Keratinocyte (primary cell): ENCODE measurements around the gene CERS1. TPM values are rescaled to one million over a fixed set of nuclear protein-coding genes. Genes with fewer than 3 reads are reported as not detected.
"Not testable (repeated sequence)": the region's sequence is repeated elsewhere in the genome, so short reads cannot be mapped to it uniquely, and the experiment has no call there.

ENCODE experiments used
- DNase-seq: peaks from one replicate; pipeline ENCODE4 v3.0.0-alpha.2; 2011; ENCODE audit warnings: low read depth, missing footprints, low spot score
- FAIRE-seq: peaks from 2 replicates; lab custom pipeline; 2011; peaks lifted over from hg19 to GRCh38; lab: Jason Lieb, UNC
- H2AFZ ChIP-seq: 2 replicates; pipeline ENCODE4 v1.6.0; 2012; ENCODE audit warnings: low read length, control low read depth, inconsistent platforms; ENCODE audit not compliant: control insufficient read depth
- H3K27ac ChIP-seq: 2 replicates; pipeline ENCODE4 v1.5.1; 2011; ENCODE audit warnings: low read length; ENCODE audit not compliant: control insufficient read depth, insufficient read depth
- H3K27me3 ChIP-seq: 3 replicates; pipeline ENCODE4 v1.6.0; 2011; ENCODE audit warnings: low read length; ENCODE audit not compliant: control insufficient read depth, insufficient read depth; ENCODE audit errors: extremely low read depth
- H3K36me3 ChIP-seq, 2 experiments: 2 replicates in 1 of 2; 3 replicates in 1 of 2; pipeline ENCODE4 v1.5.1; 2011; ENCODE audit warnings: low read length in 2 of 2, mild to moderate bottlenecking in 1 of 2; ENCODE audit not compliant: control insufficient read depth in 2 of 2, insufficient read depth in 2 of 2; ENCODE audit errors: extremely low read depth in 1 of 2
- H3K4me1 ChIP-seq: 3 replicates; pipeline ENCODE4 v1.5.1; 2011; ENCODE audit warnings: low read length; ENCODE audit not compliant: control insufficient read depth, insufficient read depth; ENCODE audit errors: extremely low read depth
- H3K4me2 ChIP-seq: 3 replicates; pipeline ENCODE4 v1.6.0; 2011; ENCODE audit warnings: low read depth, low read length; ENCODE audit not compliant: control insufficient read depth, insufficient read depth; ENCODE audit errors: extremely low read depth
- H3K4me3 ChIP-seq, 3 experiments: fragments of 200-600 bp in 1 of 3; sonication (generic) in 1 of 3; 2 replicates in 2 of 3; 3 replicates in 1 of 3; pipeline ENCODE4 v1.5.1; 2011 to 2016; ENCODE audit warnings: low read length in 3 of 3, mild to moderate bottlenecking in 3 of 3, control low read depth in 2 of 3, inconsistent platforms in 1 of 3, low read depth in 1 of 3, mixed read lengths in 1 of 3, mixed run types in 1 of 3, moderate library complexity in 1 of 3; ENCODE audit not compliant: control insufficient read depth in 2 of 3, insufficient read depth in 2 of 3; ENCODE audit errors: extremely low read depth in 1 of 3
- H3K79me2 ChIP-seq: 2 replicates; pipeline ENCODE4 v1.6.0; 2012; ENCODE audit warnings: low read length; ENCODE audit not compliant: control insufficient read depth, insufficient read depth
- H3K9ac ChIP-seq: 3 replicates; pipeline ENCODE4 v1.6.0; 2011; ENCODE audit warnings: low read length; ENCODE audit not compliant: control insufficient read depth, insufficient read depth; ENCODE audit errors: extremely low read depth
- H3K9me1 ChIP-seq: 3 replicates; pipeline ENCODE4 v1.6.0; 2011; ENCODE audit warnings: low read length; ENCODE audit not compliant: control insufficient read depth, insufficient read depth; ENCODE audit errors: extremely low read depth
- H3K9me3 ChIP-seq: 2 replicates; pipeline ENCODE4 v1.5.1; 2012; ENCODE audit warnings: low read depth, low read length; ENCODE audit not compliant: control insufficient read depth
- H4K20me1 ChIP-seq: 3 replicates; pipeline ENCODE4 v1.6.0; 2011; ENCODE audit warnings: low read length; ENCODE audit not compliant: control insufficient read depth, insufficient read depth; ENCODE audit errors: extremely low read depth
- EZH2 ChIP-seq: IDR thresholded peaks from one replicate; pipeline ENCODE4 v1.6.1; 2012; ENCODE audit warnings: inconsistent platforms, mild to moderate bottlenecking, low read length, moderate library complexity
- dilution Hi-C: fragments of 300-500 bp; cut with MboI; formaldehyde crosslinking; loops from one replicate; pipeline ENCODE4 v1.7.0; 2020; ENCODE audit warnings: low sequenced_read_pairs; ENCODE audit not compliant: extremely low pct_ligation_motif_present
- polyA plus RNA-seq, 5 experiments: library from polyadenylated mRNA; depleted of rRNA in 3 of 5; stranded (reverse) in 3 of 5; stranded (forward) in 1 of 5; unstranded in 1 of 5; fragments of >200 nt; gene quantifications; 1 replicate in 1 of 5; 2 replicates in 3 of 5; 3 replicates in 1 of 5; pipeline versions ENCODE4 v1.2.1 to v1.2.3, GENCODE V29; 2011 to 2012; ENCODE audit warnings: missing spikeins in 2 of 5, low read depth in 1 of 5, low replicate concordance in 1 of 5
- TF ChIP-seq, protein P1 (sequence below), 3 experiments: IDR thresholded peaks in 1 of 3; conservative IDR thresholded peaks in 1 of 3; optimal IDR thresholded peaks in 1 of 3; 2 replicates in 2 of 3; 3 replicates in 1 of 3; pipeline versions ENCODE3 to v1.5.1; 2011; ENCODE audit warnings: low read length in 3 of 3, mild to moderate bottlenecking in 3 of 3, moderate library complexity in 2 of 3, control low read depth in 1 of 3, inconsistent platforms in 1 of 3; ENCODE audit not compliant: insufficient read depth in 2 of 3; ENCODE audit errors: extremely low read depth in 1 of 3

The CERS1 gene
- polyA plus RNA-seq, 1 donor (not counting 4 experiments of a cell fraction or from before 2014, with no cell fraction given), result 0.09 TPM

DNA sequence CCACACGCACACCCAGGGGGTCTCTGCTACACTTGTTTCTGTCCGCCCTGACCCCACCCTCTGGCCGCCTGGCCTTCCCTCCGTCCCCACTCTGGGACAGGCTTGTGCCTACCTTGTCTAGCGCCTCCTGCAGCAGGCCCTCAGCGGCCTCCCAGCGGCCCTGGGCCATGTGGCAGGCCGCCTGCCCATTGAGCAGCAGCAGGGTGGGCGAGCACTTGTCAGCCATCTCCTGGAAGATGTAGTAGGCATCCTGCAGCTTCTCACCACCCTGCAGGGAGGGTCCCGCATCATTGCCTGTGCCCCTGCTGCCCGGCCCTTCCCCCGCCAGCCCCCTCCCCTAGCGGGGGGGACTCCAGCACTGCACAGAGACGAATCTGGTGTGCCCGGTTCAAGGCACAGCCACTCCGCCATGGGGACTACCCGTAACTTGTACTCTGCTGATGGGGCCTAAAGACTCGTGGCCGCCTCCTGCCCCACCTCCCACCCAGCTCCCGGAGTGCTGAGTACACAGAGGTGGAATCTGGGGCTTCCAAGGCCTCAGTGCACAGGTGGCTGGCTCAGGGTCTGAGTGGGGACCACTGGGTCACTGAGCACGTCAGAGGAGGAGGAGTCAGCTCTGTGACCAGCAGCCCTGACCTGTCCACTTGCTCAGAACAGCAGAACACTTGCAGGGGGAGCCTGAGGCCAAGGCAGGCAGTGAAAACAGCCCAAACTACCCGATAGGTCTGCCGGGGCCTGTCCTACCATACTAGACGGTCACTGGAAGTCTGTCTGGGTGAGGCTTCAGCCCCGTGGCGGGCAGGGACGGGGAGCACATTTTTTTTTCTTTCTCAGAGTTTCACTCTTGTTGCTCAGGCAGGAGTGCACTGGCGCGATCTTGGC lies 7.4 kb upstream of the CERS1 start:
- no peak for FAIRE-seq
- Histone ChIP-seq H3K4me2 (no peak overlapping the region), H3K9me3 (no peaks in the 10 kb centered on the region), H3K36me3 (peaks cover 18 to 34% of the 10 kb centered on the region in 2 experiments), H3K4me3 (no peak overlapping the region), H2AFZ (no peak overlapping the region), H3K9me1 (no peaks in the 10 kb centered on the region), H3K27me3 (no peaks in the 10 kb centered on the region), H3K79me2 (no peaks in the 10 kb centered on the region), H3K9ac (no peak overlapping the region), H3K4me1 (no peaks in the 10 kb centered on the region), H4K20me1 (no peaks in the 10 kb centered on the region), H3K27ac (no peak overlapping the region)
- dilution Hi-C loops, result no loop called here
- DNase-seq, result no peak
- TF ChIP-seq, protein P1, sequence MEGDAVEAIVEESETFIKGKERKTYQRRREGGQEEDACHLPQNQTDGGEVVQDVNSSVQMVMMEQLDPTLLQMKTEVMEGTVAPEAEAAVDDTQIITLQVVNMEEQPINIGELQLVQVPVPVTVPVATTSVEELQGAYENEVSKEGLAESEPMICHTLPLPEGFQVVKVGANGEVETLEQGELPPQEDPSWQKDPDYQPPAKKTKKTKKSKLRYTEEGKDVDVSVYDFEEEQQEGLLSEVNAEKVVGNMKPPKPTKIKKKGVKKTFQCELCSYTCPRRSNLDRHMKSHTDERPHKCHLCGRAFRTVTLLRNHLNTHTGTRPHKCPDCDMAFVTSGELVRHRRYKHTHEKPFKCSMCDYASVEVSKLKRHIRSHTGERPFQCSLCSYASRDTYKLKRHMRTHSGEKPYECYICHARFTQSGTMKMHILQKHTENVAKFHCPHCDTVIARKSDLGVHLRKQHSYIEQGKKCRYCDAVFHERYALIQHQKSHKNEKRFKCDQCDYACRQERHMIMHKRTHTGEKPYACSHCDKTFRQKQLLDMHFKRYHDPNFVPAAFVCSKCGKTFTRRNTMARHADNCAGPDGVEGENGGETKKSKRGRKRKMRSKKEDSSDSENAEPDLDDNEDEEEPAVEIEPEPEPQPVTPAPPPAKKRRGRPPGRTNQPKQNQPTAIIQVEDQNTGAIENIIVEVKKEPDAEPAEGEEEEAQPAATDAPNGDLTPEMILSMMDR (optimal IDR thresholded peaks at IDR 0.05 in 1 of 3, IDR thresholded peaks at IDR 0.05 in 1 of 3, conservative IDR thresholded peaks at IDR 0.05 in 1 of 3; ENCODE audit: extremely low read depth in 1 of 3, insufficient read depth in 2 of 3, low read length in 3 of 3), result no peak
- no peak for TF ChIP-seq EZH2

DNA sequence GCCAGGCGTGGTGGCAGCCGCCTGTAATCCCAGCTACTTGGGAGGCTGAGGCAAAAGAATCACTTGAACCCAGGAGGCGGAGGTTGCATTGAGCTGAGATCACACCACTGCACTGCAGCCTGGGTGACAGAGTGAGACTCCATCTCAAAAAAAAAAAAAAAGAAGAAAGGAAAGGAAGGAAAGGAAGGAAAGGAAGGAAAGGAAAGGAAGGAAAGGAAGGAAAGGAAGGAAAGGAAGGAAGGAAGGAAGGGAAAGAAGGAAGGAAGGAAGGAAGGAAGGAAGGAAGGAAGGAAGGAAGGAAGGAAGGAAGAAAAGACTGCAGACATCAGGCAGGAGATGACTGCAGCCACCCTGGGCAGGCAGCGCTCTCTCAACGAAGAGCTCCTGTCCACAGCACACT lies 6.6 kb upstream of the CERS1 start:
- H2AFZ ChIP-seq, dilution Hi-C loops, DNase-seq, H4K20me1 ChIP-seq, H3K9me1 ChIP-seq, H3K4me3 ChIP-seq, H3K27me3 ChIP-seq, H3K9ac ChIP-seq, H3K4me2 ChIP-seq, H3K9me3 ChIP-seq, FAIRE-seq, H3K4me1 ChIP-seq, H3K79me2 ChIP-seq, H3K27ac ChIP-seq: not testable (repeated sequence)
- peaks cover 14 to 29% of the 10 kb centered on the region in 2 experiments for H3K36me3 ChIP-seq
